ENCODE measurements around the gene SLC38A6.

GRCh38 chr14:60999536-60999935, 18.5 kb downstream of the SLC38A6 start:
- no peak for TF ChIP-seq POLR2A (IDR thresholded peaks at IDR 0.05)
- no peak for TF ChIP-seq CTCF (IDR thresholded peaks at IDR 0.05)

Data from body of pancreas (tissue), 4 donors.